ENCODE data around the gene GPT2.
A peak's percentile ranks its signal among the peaks of the same experiment; 100 is the strongest.

The GPT2 gene

DNA sequence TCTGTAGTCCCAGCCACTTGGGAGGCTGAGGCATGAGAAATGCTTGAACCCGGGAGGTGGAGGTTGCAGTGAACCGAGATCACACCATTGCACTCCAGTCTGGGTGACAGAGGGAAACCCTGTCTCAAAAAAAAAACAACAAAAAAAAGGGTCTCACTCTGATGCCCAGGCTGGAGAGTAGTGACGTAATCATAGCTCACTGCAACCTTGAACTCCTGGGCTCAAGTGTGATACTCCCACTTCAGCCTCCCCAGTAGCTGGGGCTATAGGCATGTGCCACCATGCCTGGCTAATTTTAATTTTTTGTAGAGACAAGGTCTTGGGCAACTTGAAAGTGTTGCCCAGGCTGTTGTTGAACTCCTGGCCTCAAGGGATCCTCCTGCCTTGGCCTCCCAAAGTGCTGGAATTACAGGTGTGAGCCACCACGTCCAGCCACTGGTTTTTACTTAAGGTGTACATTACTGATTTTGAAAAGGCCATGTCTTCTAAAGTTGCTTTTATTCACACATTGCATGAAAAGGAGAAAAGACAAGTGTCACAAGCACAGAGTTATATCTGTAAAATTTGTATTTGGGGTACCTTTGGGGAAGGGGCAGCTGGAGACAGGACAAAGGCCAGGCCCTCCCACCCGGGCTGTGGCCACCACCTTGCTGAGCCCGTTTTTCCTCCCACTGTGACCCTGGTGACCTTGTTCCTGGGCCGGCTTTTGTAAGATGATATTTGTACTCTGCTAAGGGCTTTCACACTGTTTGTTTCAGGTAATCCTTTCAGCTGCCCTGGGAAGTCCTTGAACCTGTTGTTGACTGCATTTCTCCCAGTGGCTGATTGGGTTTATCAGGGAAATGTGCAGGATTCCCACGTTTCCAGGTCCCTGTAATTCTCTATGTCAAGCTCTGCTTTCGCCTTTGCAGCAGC, 11.5 kb downstream of the GPT2 start:
- no peak for DNase-seq (ENCODE audit: extremely low read depth in 1 of 2, low read depth in 1 of 2)

DNA sequence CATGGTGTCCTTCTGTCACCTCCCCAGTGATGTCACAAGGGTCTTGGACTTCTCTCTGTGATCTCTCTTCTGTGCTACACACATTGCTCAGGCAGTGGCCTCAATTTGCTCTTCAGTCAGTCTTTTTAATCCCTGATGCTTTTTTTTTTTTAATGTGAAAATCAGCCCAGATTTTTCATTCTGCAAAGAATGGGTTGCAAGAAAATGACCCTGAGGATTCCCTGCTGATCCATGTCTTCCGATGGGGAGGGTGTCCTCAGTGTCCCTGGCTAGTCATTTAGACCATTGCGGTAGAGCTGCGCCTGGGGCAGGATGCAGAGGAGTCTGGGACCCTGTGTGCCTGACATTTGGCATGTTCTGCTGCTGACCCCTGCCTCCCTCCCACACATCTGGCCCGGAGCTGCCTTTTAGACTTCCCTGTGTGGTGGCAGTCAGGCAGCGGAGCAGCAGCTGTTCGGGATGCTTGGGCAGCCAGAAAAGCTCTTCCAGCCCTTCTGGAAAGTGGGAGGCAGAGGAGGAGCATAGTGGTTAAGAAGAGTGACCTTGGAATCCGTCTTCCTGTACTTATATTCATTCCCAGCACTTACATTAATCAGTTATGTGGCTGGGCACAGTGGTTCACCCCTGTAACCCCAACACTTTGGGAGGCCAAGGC, 12.3 kb downstream of the GPT2 start:
- no peak for DNase-seq (ENCODE audit: extremely low read depth in 1 of 2, low read depth in 1 of 2)

- DNase-seq (ENCODE audit: extremely low read depth in 1 of 2, low read depth in 1 of 2) = no peak
These were observed 13.3 kb downstream of the GPT2 start for GRCh38 chr16:46897471-46897870.

GRCh38 chr16:46898006-46898405, 13.8 kb downstream of the GPT2 start:
- DNase-seq (ENCODE audit: extremely low read depth in 1 of 2, low read depth in 1 of 2) = no peak

- DNase-seq (ENCODE audit: extremely low read depth in 1 of 2, low read depth in 1 of 2) = no peak
These were observed 15.4 kb downstream of the GPT2 start for GRCh38 chr16:46899443-46900143.

DNA sequence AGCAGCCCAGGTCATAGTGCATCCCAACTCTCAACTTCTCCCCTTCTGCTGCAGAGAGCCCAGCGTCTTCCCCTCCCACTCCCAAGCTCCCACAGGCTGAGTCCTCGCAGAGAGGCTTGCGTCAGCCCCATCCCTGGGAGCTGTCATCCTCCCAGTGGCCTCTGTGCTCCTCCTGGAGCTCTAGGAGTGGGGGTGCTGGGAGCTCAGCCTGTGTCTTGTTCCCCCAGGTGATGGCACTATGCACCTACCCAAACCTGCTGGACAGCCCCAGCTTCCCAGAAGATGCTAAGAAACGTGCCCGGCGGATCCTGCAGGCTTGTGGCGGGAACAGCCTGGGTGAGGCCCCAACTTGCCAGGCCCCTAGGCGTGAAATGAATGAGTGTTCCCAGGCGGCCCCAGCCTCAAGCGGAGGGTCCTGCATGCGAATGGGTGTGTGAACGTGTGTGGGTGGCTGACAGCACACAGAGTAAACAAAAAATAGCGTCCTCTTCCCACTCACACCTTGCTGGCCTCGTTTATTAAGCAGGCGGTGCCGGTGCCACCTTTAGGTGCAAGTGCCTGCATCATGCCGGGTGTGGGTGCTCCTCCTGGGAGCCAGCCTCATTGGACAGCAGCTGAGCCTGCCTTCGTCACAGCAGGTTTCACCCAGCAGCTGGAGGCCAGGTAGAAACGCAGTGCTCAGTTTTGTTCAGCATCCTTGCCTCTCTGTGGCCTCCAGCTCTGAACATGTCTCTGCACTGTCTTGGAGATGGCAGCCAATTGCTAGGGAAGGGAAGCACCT, 16.5 kb downstream of the GPT2 start:
- DNase-seq (ENCODE audit: extremely low read depth in 1 of 2, low read depth in 1 of 2) = no peak

GRCh38 chr16:46901709-46902108, 17.5 kb downstream of the GPT2 start:
- no peak for DNase-seq (ENCODE audit: extremely low read depth in 1 of 2, low read depth in 1 of 2)

GRCh38 chr16:46903255-46903905, 19.2 kb downstream of the GPT2 start:
- no peak for DNase-seq (ENCODE audit: extremely low read depth in 1 of 2, low read depth in 1 of 2)

DNA sequence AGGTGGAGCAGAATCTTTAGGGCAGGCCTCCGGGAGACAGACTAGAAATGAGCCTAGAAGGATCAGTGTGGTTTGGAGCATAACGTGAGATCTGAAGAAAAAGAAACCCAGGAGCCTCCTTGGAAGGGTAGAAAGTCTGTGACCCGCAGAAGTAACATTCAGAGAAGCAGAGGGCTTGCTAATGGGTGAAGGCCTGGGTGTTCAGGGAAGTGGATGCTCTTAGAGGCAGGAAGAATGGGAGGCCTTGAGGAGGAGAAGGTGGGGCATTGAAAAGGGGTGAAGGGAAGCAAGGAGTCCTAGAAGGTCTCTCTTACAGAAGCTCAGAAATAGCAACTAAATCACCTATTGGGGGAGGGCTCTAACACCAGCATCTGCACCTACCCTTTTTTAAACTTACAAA, 20.3 kb downstream of the GPT2 start:
- no peak for DNase-seq (ENCODE audit: extremely low read depth in 1 of 2, low read depth in 1 of 2)

DNA sequence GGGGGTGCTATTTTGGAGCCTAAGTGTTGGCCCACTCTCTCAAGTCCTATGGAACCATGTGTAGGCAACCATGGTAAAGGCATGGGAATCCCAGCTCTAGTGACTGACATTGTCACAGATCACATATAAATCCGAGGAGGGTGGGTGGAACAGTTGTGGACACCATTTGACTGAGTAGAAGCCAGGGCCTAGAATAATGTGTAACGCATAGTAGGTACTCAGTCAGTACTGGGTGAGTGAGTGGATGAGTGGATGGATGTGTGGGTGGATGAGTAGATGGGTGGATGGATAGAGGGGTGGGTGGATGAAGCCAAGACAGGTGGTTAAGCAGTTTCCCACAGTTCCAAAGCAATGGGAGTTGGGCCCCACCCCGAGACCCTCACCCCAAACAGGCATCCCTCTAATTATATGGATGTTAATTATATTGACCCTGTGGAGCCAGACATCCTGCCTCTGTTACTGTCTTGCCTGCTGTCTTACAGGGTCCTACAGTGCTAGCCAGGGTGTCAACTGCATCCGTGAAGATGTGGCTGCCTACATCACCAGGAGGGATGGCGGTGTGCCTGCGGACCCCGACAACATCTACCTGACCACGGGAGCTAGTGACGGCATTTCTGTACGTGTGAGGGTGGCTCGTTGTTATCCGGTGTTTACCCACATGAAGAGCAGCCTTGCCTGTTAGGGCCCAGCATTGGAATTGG, 22.3 kb downstream of the GPT2 start:
- DNase-seq (ENCODE audit: extremely low read depth in 1 of 2, low read depth in 1 of 2) = no peak

DNA sequence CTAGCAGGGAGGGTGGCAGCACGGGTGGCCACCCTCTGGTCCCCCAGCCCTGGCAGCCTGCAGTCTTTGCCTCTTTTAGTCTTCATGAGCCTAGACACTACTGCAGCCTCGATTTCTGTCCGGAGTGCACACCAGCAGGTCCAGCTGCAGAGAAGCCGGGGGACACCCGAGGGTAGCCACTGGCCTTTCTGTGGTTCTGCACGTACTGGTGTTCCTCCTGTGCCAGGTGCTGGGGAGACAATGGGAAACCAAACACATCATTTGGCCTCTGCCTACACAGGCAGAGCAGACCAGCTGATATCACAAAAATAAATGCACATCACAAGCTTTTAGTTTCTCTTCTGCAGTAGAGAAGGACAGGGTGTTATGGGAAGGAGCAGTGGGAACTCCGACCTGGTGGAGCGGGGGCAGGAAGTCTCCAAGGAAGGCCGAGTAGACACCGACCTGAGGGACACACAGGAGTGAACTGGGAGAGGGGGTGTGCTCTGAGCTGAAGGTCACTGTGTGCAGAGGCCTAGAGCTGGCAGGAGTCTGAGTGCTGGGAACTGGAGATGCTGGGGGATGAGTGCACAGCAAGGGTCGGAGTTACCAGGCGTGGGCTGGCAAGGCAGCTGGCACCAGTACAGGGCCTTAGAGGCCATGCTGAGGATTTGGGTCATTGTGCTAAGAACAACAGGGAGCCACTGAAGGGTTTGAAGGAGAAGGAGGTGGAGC, 23.1 kb downstream of the GPT2 start:
- DNase-seq (ENCODE audit: extremely low read depth in 1 of 2, low read depth in 1 of 2) = no peak

GRCh38 chr16:46908540-46909372, 24.6 kb downstream of the GPT2 start:
- peak in 1 of 2 donors; percentile 42 for DNase-seq (ENCODE audit: extremely low read depth in 1 of 2, low read depth in 1 of 2)

- DNase-seq (ENCODE audit: extremely low read depth in 1 of 2, low read depth in 1 of 2) = no peak
These were observed 26.9 kb downstream of the GPT2 start for GRCh38 chr16:46911038-46911437.

DNA sequence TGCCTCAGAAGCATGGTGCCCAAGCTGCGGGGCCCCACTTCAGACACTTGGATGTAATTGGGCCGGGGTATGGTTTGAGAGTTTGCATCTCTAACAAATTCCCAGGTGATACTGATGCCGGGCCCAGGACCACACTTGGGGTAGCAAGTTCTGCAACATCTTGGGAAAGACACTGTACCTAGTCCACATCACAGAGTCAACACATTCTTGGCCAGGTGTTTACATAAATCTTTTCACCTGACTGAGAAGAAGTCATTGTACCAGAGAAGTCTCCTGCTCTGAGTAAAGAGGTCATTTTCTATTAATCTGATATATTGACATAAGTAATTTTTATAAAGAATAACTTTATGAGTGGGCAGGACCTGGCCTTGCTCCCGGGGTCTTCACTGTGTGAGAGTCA, 27.5 kb downstream of the GPT2 start:
- no peak for DNase-seq (ENCODE audit: extremely low read depth in 1 of 2, low read depth in 1 of 2)

GRCh38 chr16:46914556-46915201, 30.5 kb downstream of the GPT2 start:
- no peak for DNase-seq (ENCODE audit: extremely low read depth in 1 of 2, low read depth in 1 of 2)

GRCh38 chr16:46915483-46916025, 31.4 kb downstream of the GPT2 start:
- no peak for DNase-seq (ENCODE audit: extremely low read depth in 1 of 2, low read depth in 1 of 2)

- no peak for DNase-seq (ENCODE audit: extremely low read depth in 1 of 2, low read depth in 1 of 2)
These were observed 32.8 kb downstream of the GPT2 start for GRCh38 chr16:46916980-46917379.
